Measurements from ENCODE around the gene TCTA.

The TCTA gene

GRCh38 chr3:49461443-49462171 is 49.4 kb downstream of the TCTA start:
- DNase-seq = peak; percentile 23

GRCh38 chr3:49462222-49462621 is 50.0 kb downstream of the TCTA start:
- DNase-seq = peak; percentile 13

GRCh38 chr3:49465270-49466034 is 53.2 kb downstream of the TCTA start:
- DNase-seq = no peak

Data from kidney glomerular epithelial cell (primary cell).